Psoas muscle (tissue), 8 donors: ENCODE data around the gene NT5C2. TPM values are rescaled to one million over a fixed set of nuclear protein-coding genes. Genes with fewer than 3 reads are reported as not detected.
"Not testable (repeated sequence)": the region's sequence is repeated elsewhere in the genome, so short reads cannot be mapped to it uniquely, and the experiment has no call there.

ENCODE experiments used
- ATAC-seq, 4 donors: fragments of 200-7000 bp; cut with Tn5 transposase; one replicate each; pipeline ENCODE4 v1.9.1; 2020; ENCODE audit warnings: moderate library complexity in 3 of 4, mild to moderate bottlenecking in 2 of 4
- DNase-seq, 2 donors: peaks; one replicate each; pipeline ENCODE4 v3.0.0-alpha.2; 2020
- H3K27ac ChIP-seq: fragments of 200-600 bp; one replicate; pipeline ENCODE4 v1.8.0; 2022
- H3K27me3 ChIP-seq, 3 donors: fragments of 200-600 bp in 1 of 3; one replicate each; pipeline versions ENCODE4 v1.6.1 to v1.8.0; 2013 to 2022; ENCODE audit warnings: low read length in 2 of 3, mild to moderate bottlenecking in 2 of 3, moderate library complexity in 1 of 3; ENCODE audit not compliant: insufficient read depth in 3 of 3
- H3K36me3 ChIP-seq, 2 donors: fragments of 200-600 bp in 1 of 2; one replicate each; pipeline versions ENCODE4 v1.6.1 to v1.8.0; 2013 to 2022; ENCODE audit warnings: low read depth in 1 of 2, mild to moderate bottlenecking in 1 of 2, moderate library complexity in 1 of 2; ENCODE audit not compliant: insufficient read depth in 1 of 2
- H3K4me1 ChIP-seq: fragments of 200-600 bp; one replicate; pipeline ENCODE4 v1.8.0; 2022
- H3K4me3 ChIP-seq: fragments of 200-600 bp; one replicate; pipeline ENCODE4 v1.8.0; 2022; ENCODE audit warnings: mild to moderate bottlenecking
- H3K9me3 ChIP-seq: fragments of 200-600 bp; one replicate; pipeline ENCODE4 v1.8.0; 2022
- WGBS, 3 donors: extraction: QIAGEN DNeasy Blood & Tissue Kit; methylation state at CpG; one replicate each; pipeline versions ENCODE4 v1.1.6 to v1.1.7; 2013; 5-methylcytosine and 5-hydroxymethylcytosine counted together
- intact Hi-C, 2 donors: fragments of 100-400 bp; cut with DNase I; formaldehyde crosslinking; loops; one replicate each; pipeline versions ENCODE4 v1.11.0 to v1.14.2; 2022
- polyA plus RNA-seq, 3 donors: library from polyadenylated mRNA; stranded (reverse); fragments of 200-250 nt; gene quantifications; one replicate each; pipeline ENCODE4 v1.2.3, GENCODE V29; 2013
- total RNA-seq, 4 donors: library from RNA; stranded (reverse); fragmentation: NEBNext Ultra II Directional in 2 of 4; extraction: Animal tissue kit (Norgen Biotek cat#: 25700) in 2 of 4; gene quantifications; one replicate each; pipeline versions ENCODE4 v1.2.1 to v1.2.4, GENCODE V29; 2021 to 2023
- TF ChIP-seq, protein P1 (sequence below): fragments of 200-600 bp; IDR thresholded peaks from one replicate; pipeline ENCODE4 v1.8.0; 2022; ENCODE audit warnings: antibody characterized with exemption
- donor health status: healthy with polysubstance abuse.
- donor health status: DM: no; HTN: no; CAD: no; lungs with moderate emphysema.
- donor health status: Bipolar disorder and iron deficiency.
- donor health status: healthy.
- donor health status: DM: yes; HTN: yes; CAD: no.
- donor health status: DM: no; HTN: no; CAD: no.
- donor health status: DM: no; HTN: no; CAD: no.
- donor health status: DM: yes; HTN: yes; CAD: no.

Gene NT5C2
- total and polyA plus RNA-seq, 7 donors = 17.8 to 94.6 (median 64.5) TPM

DNA sequence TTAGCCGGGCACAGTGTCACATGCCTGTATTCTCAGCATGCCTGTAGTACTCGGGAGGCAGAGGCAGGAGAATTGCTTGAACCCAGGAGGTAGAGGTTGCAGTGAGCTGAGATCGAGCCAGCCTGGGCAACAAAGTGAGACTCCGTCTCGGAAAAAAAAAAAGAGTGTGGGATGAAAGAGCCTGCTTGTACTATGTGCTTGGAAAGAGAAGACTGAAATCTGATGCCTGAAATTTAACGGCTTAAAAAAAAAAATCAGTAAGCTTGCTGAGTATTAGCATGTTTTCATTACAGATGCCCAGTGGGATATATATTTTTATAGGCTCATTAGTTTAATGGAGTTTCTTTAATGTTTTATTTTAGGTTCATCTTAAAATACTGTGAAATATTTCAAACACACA, 4.2 kb downstream of the NT5C2 start:
- ATAC-seq (no peak), DNase-seq (no peak)
- 15 to 35% (median 26%) methylated on average over 6 of the region's 6 CpGs for WGBS, 3 donors
- peak overlapping the region; percentile 35 for H3K4me3 ChIP-seq
- intact Hi-C loops = no loop called here
- H3K27ac ChIP-seq = peak overlapping the region; percentile 51
- no peaks in the 10 kb centered on the region for H3K27me3 ChIP-seq
- peaks cover 67% of the 10 kb centered on the region for H3K4me1 ChIP-seq
- H3K9me3 ChIP-seq = no peaks in the 10 kb centered on the region
- peaks cover 0 to 13% of the 10 kb centered on the region in 2 donors for H3K36me3 ChIP-seq
- TF ChIP-seq, protein P1, sequence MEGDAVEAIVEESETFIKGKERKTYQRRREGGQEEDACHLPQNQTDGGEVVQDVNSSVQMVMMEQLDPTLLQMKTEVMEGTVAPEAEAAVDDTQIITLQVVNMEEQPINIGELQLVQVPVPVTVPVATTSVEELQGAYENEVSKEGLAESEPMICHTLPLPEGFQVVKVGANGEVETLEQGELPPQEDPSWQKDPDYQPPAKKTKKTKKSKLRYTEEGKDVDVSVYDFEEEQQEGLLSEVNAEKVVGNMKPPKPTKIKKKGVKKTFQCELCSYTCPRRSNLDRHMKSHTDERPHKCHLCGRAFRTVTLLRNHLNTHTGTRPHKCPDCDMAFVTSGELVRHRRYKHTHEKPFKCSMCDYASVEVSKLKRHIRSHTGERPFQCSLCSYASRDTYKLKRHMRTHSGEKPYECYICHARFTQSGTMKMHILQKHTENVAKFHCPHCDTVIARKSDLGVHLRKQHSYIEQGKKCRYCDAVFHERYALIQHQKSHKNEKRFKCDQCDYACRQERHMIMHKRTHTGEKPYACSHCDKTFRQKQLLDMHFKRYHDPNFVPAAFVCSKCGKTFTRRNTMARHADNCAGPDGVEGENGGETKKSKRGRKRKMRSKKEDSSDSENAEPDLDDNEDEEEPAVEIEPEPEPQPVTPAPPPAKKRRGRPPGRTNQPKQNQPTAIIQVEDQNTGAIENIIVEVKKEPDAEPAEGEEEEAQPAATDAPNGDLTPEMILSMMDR = no peak

DNA sequence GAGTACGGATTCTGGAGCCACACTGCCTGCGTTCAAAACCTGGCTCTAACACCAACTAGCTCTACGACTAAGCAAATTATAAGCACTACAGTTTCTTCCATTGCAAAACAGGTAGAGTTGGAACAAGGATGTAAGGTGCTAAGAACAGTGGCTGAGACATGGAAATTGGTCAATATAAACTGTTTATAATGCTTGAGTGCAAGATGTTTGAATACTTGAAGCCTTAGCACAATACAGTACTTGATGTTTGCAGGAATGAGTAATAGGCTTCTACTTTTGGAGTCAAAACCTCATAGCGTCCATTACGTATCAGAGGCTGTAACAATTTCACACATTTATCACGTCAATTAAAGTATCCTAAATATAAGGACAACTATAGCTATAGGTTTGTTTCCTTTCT, 6.9 kb downstream of the NT5C2 start:
- H3K9me3 ChIP-seq = no peaks in the 10 kb centered on the region
- WGBS, 3 donors = 37 to 72% (median 50%) methylated on average over 6 of the region's 6 CpGs
- H3K4me1 ChIP-seq = peaks cover 87% of the 10 kb centered on the region
- TF ChIP-seq, protein P1 = no peak
- DNase-seq (no peak), ATAC-seq (peak in 2 of 4 donors; percentile 65 to 73)
- H3K4me3 ChIP-seq = peak overlapping the region; percentile 23
- H3K27ac ChIP-seq = peak overlapping the region; percentile 69
- H3K36me3 ChIP-seq = peaks cover 0 to 13% of the 10 kb centered on the region in 2 donors
- H3K27me3 ChIP-seq = no peaks in the 10 kb centered on the region
- intact Hi-C loops = no loop called here

DNA sequence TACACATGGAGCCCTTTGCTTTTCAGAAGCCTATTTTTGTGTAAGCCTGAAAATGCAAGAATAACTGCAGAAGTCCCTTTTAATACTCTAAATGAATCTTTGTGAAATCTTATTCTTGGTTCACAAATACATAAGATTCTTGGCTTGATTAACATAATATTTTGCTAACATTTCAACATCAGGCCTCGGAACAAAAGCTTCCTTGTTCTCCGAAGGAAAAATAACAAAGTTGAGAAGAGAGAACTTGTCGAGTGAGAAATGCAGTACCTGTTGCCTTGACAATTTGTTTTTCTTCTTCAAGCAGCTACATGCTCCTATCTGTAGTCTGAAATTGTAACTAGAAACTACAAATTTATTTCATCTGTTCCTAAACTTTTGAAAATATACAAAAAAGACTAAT, 8.5 kb downstream of the NT5C2 start:
- no peak for ATAC-seq
- TF ChIP-seq, protein P1 = no peak
- H3K9me3 ChIP-seq = no peaks in the 10 kb centered on the region
- no peak for DNase-seq
- H3K4me3 ChIP-seq = peak overlapping the region; percentile 23
- peaks cover 86% of the 10 kb centered on the region for H3K4me1 ChIP-seq
- WGBS, 3 donors = 12 to 24% (median 13%) methylated on average over 3 of the region's 3 CpGs
- intact Hi-C loops = loop anchor here in 1 of 2 donors (2.0 kb wide), 1 partner anchor 46 kb away; no protein-coding TSS in a partner anchor
- H3K36me3 ChIP-seq = peaks cover 2 to 28% of the 10 kb centered on the region in 2 donors
- H3K27ac ChIP-seq = peak overlapping the region; percentile 69
- no peaks in the 10 kb centered on the region for H3K27me3 ChIP-seq

DNA sequence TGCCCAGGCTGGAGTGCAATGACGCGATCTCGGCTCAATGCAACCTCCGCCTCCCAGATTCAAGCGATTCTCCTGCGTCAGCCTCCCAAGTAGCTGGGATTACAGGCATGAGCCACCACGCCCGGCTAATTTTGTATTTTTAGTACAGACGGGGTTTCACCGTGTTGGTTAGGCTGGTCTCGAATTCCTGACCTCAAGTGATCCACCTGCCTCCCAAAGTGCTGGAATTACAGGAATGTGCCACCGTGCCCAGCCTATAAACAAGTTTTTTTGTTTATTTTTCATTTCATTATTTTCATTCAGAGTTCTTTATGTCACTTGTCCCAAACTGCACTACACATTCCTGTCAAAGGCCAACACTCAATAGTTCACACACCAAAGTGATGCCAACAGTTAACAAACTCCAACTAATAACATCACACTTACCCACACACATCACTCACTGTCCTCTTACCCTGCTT, 9.1 kb downstream of the NT5C2 start:
- intact Hi-C loops = loop anchor here in 1 of 2 donors (2.0 kb wide), 1 partner anchor 47 kb away; no protein-coding TSS in a partner anchor
- not testable (repeated sequence) for H3K27me3 ChIP-seq, ATAC-seq, DNase-seq, H3K9me3 ChIP-seq
- Histone ChIP-seq H3K36me3 (peaks cover 2 to 34% of the 10 kb centered on the region in 2 donors), H3K27ac (peak overlapping the region; percentile 69), H3K4me3 (peak overlapping the region; percentile 23), H3K4me1 (peaks cover 80% of the 10 kb centered on the region)
- 31 to 52% (median 38%) methylated on average over 12 of the region's 12 CpGs for WGBS, 3 donors

DNA sequence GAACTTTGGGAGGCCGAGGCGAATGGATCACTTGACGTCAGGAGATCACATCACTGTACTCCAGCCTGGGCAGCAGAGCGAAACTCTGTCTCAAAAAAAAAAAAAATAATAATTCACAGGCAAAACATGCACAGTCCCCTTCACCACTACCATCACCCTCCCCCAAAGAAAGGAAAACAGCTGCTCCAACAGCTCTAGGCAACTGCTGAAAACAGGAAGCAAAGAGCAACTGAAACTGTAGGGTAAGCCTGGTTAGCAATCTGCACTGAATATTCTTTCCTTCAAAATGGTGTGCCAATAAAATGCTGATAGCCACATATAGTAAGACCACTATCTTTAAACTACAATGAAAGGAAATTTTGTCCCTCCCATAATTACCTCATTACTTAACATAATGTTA, 11.8 kb downstream of the NT5C2 start:
- DNase-seq = no peak
- Histone ChIP-seq H3K27ac (peak overlapping the region; percentile 67), H3K36me3 (peaks cover 2 to 51% of the 10 kb centered on the region in 2 donors), H3K4me3 (no peak overlapping the region), H3K27me3 (no peaks in the 10 kb centered on the region), H3K4me1 (peaks cover 65% of the 10 kb centered on the region), H3K9me3 (no peaks in the 10 kb centered on the region)
- 16 to 24% (median 17%) methylated on average over 4 of the region's 4 CpGs for WGBS, 3 donors
- ATAC-seq = peak; percentile 35 to 56 (median 44)
- intact Hi-C loops = loop anchor here in 1 of 2 donors (2.0 kb wide), 1 partner anchor 36 kb away; no protein-coding TSS in a partner anchor
- TF ChIP-seq, protein P1 = no peak
